Head of caudate nucleus (tissue), 42 donors: ENCODE data around the gene PQBP1.
"Not testable (repeated sequence)": the region's sequence is repeated elsewhere in the genome, so short reads cannot be mapped to it uniquely, and the experiment has no call there.

ENCODE experiments used
- DNase-seq, 42 donors: peaks; one replicate each; pipeline versions ENCODE4 v3.0.0 to v3.0.0-alpha.2; 2020 to 2021; ENCODE audit warnings: mixed read lengths in 7 of 42
- intact Hi-C: fragments of 100-400 bp; cut with DNase I; formaldehyde crosslinking; loops from one replicate; pipeline ENCODE4 v1.15.0; 2022

Gene PQBP1

DNA sequence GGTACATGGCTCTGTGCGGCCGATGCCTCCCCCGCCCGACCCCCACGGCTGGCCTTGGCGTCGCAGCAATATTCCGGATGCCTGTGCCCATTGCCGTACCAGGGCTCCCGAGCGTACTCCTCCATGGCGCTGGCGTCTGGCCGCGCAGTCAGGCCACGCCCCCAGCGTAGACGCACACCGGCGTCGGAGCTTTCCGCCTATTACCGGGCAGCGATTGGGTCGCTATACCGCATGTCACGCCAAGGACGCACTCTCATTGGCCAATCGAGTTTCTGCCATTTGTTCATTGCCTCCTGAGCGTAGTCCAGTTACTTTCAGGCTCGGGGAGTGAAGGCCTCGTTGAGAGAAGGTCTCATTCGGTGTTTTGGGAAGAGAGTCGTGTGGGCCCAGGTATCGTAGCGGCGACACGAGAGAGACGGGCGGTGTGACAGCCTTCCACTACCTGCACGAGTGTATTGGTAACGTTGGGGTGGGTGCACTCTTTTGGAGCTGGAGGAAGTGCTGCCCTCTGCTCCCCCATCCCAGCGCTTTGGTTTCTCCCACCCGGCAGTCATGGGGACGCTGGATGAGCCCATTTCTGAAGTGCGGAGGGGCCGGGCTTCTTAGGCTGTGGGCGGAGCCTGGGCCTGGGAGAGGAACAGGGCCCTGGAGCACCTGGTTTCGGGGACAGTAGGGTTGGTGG is at the start of gene PQBP1, which contains the start of gene TIMM17B:
PQBP1 (plus strand) TSS at position 306 of the 682 bp plus-strand sequence. CDS start 580 bp downstream, outside the sequence.
TIMM17B (minus strand) TSS at position 144 of the 682 bp plus-strand sequence; CDS start at position 125, 19 bp downstream.
- peak; percentile 84 to 96 (median 92) for DNase-seq
- intact Hi-C loops, result loop anchor here (10.0 kb wide), 2 partner anchors 93 to 223 kb away; partner anchors contain the start of gene HDAC6

GRCh38 chrX:48848847-48849246 is 48.9 kb upstream of the PQBP1 start:
- intact Hi-C loops, result no loop called here
- no peak for DNase-seq

- no peak for DNase-seq
- intact Hi-C loops, result no loop called here
Observed at GRCh38 chrX:48852857-48853256, 44.9 kb upstream of the PQBP1 start.

GRCh38 chrX:48853494-48853893 is 44.2 kb upstream of the PQBP1 start:
- DNase-seq, intact Hi-C loops: not testable (repeated sequence)

GRCh38 chrX:48854121-48854804 is 43.5 kb upstream of the PQBP1 start:
- DNase-seq, intact Hi-C loops: not testable (repeated sequence)

DNA sequence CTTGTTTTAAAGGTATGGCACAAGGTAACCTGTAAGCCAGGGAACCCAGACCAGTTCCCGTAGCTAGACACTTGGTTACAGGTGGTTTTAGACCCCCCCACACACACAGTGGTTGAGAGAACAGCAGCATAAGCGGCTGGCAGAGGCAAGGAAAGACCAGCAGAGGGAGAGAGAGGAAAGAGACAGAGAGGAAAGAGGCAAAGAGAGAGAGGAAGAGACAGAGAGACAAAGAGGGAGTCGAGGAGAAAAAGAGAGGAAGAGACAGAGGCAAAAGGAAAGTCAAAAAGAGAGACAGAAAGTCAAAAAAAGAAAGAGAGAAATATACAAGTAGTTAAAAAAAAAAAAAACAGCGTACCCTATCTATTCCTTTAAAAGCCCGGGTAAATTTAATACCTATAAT is 42.8 kb upstream of the PQBP1 start:
- DNase-seq, result no peak

DNA sequence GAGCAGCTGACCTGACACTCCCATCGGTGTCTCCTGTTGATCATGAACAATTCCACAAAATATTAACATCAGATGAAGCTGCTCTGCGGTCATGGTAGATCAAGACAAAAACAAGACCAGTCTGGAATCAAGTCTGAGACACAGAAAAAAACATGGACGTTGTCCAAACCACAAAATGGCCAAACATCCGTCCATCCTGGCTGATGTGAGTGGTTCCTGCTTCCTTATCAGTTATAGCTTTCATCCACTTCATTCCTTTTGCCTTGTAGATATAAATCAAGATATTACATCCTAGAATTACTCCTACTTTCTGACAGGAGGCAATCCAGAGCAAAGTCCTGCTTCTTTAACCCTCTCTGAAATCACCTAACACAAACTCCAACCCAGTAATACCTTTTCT is 33.5 kb upstream of the PQBP1 start:
- no peak for DNase-seq
- intact Hi-C loops, result no loop called here

More for the DNA sequence above, 42.8 kb upstream of the PQBP1 start:
- intact Hi-C loops, result no loop called here

DNA sequence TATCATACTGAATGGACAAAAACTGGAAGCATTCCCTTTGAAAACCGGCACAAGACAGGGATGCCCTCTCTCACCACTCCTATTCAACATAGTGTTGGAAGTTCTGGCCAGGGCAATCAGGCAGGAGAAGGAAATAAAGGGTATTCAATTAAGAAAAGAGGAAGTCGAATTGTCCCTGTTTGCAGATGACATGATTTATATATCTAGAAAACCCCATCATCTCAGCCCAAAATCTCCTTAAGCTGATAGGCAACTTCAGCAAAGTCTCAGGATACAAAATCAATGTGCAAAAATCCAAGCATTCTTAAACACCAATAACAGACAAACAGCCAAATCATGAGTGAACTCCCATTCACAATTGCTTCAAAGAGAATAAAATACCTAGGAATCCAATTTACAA is 25.7 kb upstream of the PQBP1 start:
- DNase-seq, intact Hi-C loops: not testable (repeated sequence)

- DNase-seq, intact Hi-C loops: not testable (repeated sequence)
Observed at GRCh38 chrX:48876944-48877343, 20.8 kb upstream of the PQBP1 start.

- intact Hi-C loops, result no loop called here
- no peak for DNase-seq
Observed at GRCh38 chrX:48883729-48884128, 14.0 kb upstream of the PQBP1 start.

GRCh38 chrX:48886586-48886985 is 11.1 kb upstream of the PQBP1 start:
- peak in 1 of 42 donors; percentile 5 for DNase-seq
- intact Hi-C loops, result not testable (repeated sequence)

DNA sequence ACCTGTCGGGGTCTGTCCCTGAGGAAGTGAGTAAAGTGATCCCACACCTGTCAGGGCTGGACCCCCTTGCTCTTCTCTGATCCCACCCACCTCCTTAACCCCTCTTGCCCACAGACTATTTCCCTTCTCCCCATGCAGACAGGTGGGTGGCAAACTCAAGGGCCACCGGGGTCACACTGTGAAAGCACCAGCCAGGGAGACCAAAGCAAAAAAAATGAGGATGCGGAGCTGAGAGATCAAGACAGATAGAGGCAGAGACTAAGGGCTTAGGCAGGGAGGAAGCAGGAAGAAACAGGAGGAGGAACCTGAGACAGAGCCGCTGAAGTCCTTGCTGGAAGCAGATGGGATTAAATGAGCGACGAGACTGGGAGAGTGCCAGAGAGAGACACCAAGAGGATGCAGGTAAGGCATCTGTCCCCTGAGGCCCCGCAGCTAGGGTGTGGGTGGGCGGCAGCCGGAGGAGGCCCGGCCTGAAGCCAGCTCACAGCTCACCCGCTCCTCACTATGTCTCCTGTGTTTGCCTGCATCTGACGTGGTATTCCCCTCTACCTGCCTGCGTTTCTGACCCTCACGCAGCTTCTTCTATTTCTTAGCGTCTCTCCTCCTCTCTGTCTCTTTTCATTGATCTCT is 7.3 kb upstream of the PQBP1 start:
- intact Hi-C loops, result loop anchor here (10.0 kb wide), 2 partner anchors 86 to 216 kb away; partner anchors contain the start of gene HDAC6
- peak in 22 of 42 donors; percentile 4 to 57 (median 32) for DNase-seq

- intact Hi-C loops, result loop anchor here (10.0 kb wide), 2 partner anchors 86 to 216 kb away; partner anchors contain the start of gene HDAC6
- DNase-seq, result peak in 8 of 42 donors; percentile 2 to 36 (median 22)
Observed at GRCh38 chrX:48890934-48891401, 6.8 kb upstream of the PQBP1 start.

DNA sequence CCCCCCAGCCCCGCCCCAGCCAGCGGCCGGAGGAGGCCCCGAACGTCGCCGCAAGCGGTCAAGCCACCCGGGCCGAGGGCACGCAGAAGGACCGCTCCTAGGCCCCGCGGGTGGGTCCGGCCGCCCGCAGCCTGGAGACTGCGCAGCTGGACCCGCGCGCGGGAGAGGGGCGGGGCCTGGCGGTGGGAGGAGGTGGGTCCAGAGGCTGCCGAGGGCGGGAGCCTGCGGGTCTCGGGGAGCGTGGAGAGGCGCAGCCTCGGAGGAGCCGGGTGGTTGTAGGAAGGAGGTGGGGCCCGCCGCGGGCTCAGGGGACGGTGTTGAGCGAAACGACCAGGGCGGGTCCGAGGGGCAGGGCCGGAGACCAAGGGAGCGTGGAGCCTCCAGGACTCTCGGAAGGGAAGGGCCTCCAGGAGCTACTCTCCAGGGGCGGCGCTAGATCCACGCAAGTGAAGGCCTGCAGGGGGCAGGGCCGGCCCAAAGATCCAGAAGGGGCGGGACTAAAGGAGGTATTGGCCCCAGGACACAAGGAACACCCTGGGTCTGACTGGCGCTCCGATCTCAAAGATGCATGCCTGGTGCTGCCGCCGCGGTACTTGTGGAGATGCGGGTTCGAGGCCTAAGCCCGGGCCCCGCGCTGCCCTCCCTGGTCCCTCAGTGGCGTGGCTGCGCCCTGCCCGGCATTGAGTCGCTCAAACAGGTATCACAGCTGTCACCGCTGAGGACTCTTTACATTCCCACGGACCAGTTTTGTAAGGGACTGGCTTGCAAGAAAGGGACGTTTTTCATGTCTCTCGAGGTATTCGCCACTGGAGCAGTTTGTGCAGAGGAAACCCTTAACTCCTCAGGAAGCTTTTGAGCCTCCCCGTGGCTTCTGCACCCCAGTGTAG is 6.1 kb upstream of the PQBP1 start:
- DNase-seq, result peak; percentile 59 to 90 (median 80)
- intact Hi-C loops, result loop anchor here (10.0 kb wide), 2 partner anchors 87 to 217 kb away; partner anchors contain the start of gene HDAC6

GRCh38 chrX:48892896-48893295 is 4.8 kb upstream of the PQBP1 start:
- intact Hi-C loops, result loop anchor here (10.0 kb wide), 2 partner anchors 88 to 218 kb away; partner anchors contain the start of gene HDAC6

GRCh38 chrX:48893556-48894348 is 4.0 kb upstream of the PQBP1 start:
- intact Hi-C loops, result loop anchor here (10.0 kb wide), 2 partner anchors 89 to 219 kb away; partner anchors contain the start of gene HDAC6
- peak in 3 of 42 donors; percentile 3 to 28 (median 21) for DNase-seq

More at GRCh38 chrX:48892896-48893295, 4.8 kb upstream of the PQBP1 start:
- DNase-seq, result no peak

- peak in 2 of 42 donors; percentile 3 to 8 for DNase-seq
- intact Hi-C loops, result loop anchor here (10.0 kb wide), 2 partner anchors 90 to 220 kb away; partner anchors contain the start of gene HDAC6
Observed at GRCh38 chrX:48894891-48895290, 2.8 kb upstream of the PQBP1 start.
